ENCODE results near the gene MXRA8. TPM values are rescaled to one million over a fixed set of nuclear protein-coding genes. Genes with fewer than 3 reads are reported as not detected.

Gene MXRA8
- total RNA-seq, 2 donors from 2014 or later = 0.42 to 1.0 TPM

DNA sequence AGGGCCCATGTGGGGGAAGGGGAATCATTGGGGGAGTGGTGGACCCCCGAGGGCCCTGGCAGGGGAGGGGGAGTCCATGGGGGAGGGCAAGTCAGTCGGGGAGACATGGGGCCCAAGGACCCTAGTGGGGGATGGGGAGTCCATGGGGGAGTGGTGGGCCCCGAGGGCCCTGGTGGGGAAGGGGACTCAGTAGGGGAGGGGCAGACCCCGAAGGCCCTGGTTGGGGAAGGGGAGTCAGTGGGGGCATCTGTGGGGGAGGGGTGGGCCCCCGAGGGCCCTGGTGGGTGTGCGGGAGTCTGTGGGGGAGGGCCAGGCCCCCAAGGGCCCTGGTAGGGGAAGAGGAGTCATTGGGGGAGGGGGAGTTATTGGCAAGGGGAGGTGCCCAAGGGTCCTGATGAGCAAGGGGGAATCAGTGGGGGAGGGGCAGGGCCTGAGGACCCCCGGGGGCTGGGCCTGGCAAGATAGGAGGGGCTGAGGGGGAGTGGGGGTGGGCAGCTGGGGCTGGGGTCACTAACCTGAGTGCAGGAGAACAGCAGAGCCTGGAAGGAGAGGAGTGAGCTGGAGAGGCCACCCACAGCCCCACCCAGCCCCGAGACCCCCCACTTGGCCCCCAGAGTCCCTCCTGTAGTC, 2.1 kb downstream of the MXRA8 start:
- H3K27me3 Mint-ChIP-seq = peaks cover 11% of the 10 kb centered on the region
- no peaks in the 10 kb centered on the region for H3K9me3 ChIP-seq (ENCODE audit: control insufficient read depth, low read length, poor library complexity, severe bottlenecking)
- no peak overlapping the region for H3K27ac Mint-ChIP-seq
- H3K36me3 Mint-ChIP-seq (ENCODE audit: low read depth) = no peaks in the 10 kb centered on the region
- DNase-seq (no peak), ATAC-seq (no peak)
- no peak overlapping the region for H3K4me3 Mint-ChIP-seq
- peaks cover 21% of the 10 kb centered on the region for H3K4me1 Mint-ChIP-seq

DNA sequence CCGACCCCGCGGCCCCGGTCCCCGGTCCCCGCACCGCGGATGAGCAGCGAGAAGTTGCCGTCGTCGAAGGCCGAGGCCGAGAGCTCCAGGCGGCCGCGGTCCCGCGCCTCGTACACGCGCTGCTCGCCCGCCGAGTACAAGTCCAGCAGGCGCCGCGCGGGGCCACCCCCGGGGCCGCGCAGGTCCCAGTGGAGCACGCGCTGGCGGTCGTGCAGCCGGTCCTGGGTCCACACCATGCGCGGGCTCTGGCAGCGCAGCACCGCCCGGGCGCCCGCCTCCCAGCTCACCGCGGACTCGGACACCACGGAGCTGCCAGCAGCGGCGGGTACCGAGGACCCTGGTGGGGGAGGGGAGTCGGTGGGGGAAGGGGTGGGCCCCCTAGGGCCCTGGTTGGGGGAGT, 2.9 kb downstream of the MXRA8 start:
- H3K36me3 Mint-ChIP-seq (ENCODE audit: low read depth) = no peaks in the 10 kb centered on the region
- H3K4me1 Mint-ChIP-seq = peaks cover 21% of the 10 kb centered on the region
- no peak overlapping the region for H3K4me3 Mint-ChIP-seq
- no peak overlapping the region for H3K27ac Mint-ChIP-seq
- peak in 1 of 3 donors; percentile 5 for DNase-seq
- H3K9me3 ChIP-seq (ENCODE audit: control insufficient read depth, low read length, poor library complexity, severe bottlenecking) = no peaks in the 10 kb centered on the region
- peak; percentile 20 for ATAC-seq
- peaks cover 11% of the 10 kb centered on the region for H3K27me3 Mint-ChIP-seq

GRCh38 chr1:1354271-1355247, 3.8 kb downstream of the MXRA8 start:
- H3K4me1 Mint-ChIP-seq = peaks cover 21% of the 10 kb centered on the region
- H3K4me3 Mint-ChIP-seq = no peak overlapping the region
- DNase-seq (no peak), ATAC-seq (peak; percentile 33)
- H3K27ac Mint-ChIP-seq = no peak overlapping the region
- H3K9me3 ChIP-seq (ENCODE audit: control insufficient read depth, low read length, poor library complexity, severe bottlenecking) = no peaks in the 10 kb centered on the region
- H3K27me3 Mint-ChIP-seq = peaks cover 11% of the 10 kb centered on the region
- H3K36me3 Mint-ChIP-seq (ENCODE audit: low read depth) = no peaks in the 10 kb centered on the region

- no peak for DNase-seq
- Mint-ChIP-seq H3K4me3 (peak overlapping the region; percentile 53), H3K27ac (no peak overlapping the region), H3K36me3 (ENCODE audit: low read depth) (no peaks in the 10 kb centered on the region), H3K27me3 (peaks cover 11% of the 10 kb centered on the region), H3K4me1 (peaks cover 13% of the 10 kb centered on the region)
- H3K9me3 ChIP-seq (ENCODE audit: control insufficient read depth, low read length, poor library complexity, severe bottlenecking) = no peaks in the 10 kb centered on the region
- no peak for ATAC-seq
Measured at GRCh38 chr1:1353389-1354151, 4.8 kb downstream of the MXRA8 start.

DNA sequence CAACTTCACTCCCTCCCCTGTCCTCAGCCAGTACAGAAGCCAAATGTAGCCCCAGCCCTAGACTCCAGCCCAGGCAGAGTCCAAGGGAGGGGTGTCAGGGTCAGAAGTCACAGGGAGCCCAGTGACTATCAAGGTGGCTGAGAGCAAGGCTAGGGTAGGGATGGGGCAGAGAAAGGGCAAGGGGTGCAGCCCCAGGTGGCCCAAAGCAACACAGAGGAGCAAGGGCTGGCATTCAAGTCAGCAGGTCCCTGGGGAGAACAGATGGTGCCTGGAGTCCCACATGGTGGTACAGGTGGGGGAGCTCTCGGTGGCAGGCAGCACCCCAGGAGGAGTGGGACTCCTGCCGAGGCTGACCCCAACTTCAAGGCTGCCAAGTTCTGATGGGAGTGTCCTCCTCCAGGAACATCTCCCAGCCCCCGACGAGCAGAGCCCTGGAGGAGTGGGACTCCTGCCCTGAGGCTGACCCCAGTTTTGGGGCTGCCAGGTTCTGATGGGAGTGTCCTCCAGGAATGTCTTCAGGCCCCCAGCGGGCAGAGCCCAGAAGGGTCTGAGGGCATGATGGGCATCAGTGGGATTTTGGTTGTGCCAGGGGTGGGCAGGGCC, 5.5 kb downstream of the MXRA8 start:
- Mint-ChIP-seq H3K4me1 (peaks cover 13% of the 10 kb centered on the region), H3K27me3 (peaks cover 11% of the 10 kb centered on the region), H3K27ac (no peak overlapping the region), H3K4me3 (no peak overlapping the region), H3K36me3 (ENCODE audit: low read depth) (no peaks in the 10 kb centered on the region)
- DNase-seq (no peak), ATAC-seq (no peak)
- no peaks in the 10 kb centered on the region for H3K9me3 ChIP-seq (ENCODE audit: control insufficient read depth, low read length, poor library complexity, severe bottlenecking)

- H3K9me3 ChIP-seq (ENCODE audit: control insufficient read depth, low read length, poor library complexity, severe bottlenecking) = no peaks in the 10 kb centered on the region
- Mint-ChIP-seq H3K27me3 (peaks cover 11% of the 10 kb centered on the region), H3K36me3 (ENCODE audit: low read depth) (no peaks in the 10 kb centered on the region), H3K4me3 (peak overlapping the region; percentile 88), H3K27ac (no peak overlapping the region), H3K4me1 (peaks cover 15% of the 10 kb centered on the region)
- ATAC-seq (no peak), DNase-seq (no peak)
Measured at GRCh38 chr1:1351511-1352427, 6.6 kb downstream of the MXRA8 start.

DNA sequence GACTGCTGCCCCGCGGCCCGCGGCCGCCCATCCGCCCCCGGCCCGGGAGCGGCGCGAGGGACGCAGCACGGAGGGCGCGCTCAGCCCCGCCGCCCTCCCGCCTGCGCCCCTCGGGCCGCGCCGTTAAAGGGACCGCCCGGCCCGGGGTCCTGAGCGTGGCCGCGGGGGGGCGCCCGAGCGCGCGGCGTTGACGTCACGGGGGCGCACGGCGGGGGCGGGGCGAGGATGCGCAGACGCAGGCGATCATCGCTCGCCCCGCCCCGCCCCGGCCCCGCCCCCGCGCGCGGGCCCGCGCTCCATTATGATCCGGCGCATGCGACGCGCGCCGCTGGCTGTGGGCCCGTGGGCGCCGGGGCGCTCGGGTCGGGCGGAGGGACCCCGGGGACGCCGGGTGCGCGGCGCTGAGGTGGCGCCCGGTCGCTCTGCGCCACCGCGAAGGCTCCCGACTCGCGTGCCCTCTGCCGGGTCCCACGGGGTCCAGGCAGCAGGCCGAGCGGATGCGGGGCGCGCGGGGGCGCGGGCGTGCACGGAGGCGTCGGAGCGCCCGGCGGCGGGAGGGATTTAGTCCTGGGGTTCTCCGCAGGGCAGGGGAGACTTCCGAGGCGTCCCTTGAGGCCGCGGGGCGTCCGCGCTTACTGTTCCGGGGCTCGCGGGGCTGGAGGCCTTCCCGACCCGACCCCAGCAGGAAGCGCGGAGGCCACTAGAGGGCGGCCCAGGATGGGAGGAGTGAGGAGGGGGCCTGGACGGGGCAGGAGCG, 8.9 kb downstream of the MXRA8 start, which contains the start of gene DVL1:
DVL1 (minus strand) TSS at position 163 of the 757 bp plus-strand sequence. CDS start 353 bp downstream, outside the sequence.
- no peaks in the 10 kb centered on the region for H3K9me3 ChIP-seq (ENCODE audit: control insufficient read depth, low read length, poor library complexity, severe bottlenecking)
- Mint-ChIP-seq H3K4me1 (peaks cover 17% of the 10 kb centered on the region), H3K27me3 (peaks cover 11% of the 10 kb centered on the region), H3K4me3 (peak within 1 kb of the TSS; percentile 74), H3K36me3 (ENCODE audit: low read depth) (no peaks in the 10 kb centered on the region), H3K27ac (no peak within 1 kb of the TSS)
- DNase-seq (peak; percentile 71 to 86 (median 79)), ATAC-seq (peak; percentile 85)

- H3K4me1 Mint-ChIP-seq = peaks cover 14% of the 10 kb centered on the region
- H3K36me3 Mint-ChIP-seq (ENCODE audit: low read depth) = no peaks in the 10 kb centered on the region
- peak overlapping the region; percentile 74 for H3K4me3 Mint-ChIP-seq
- DNase-seq (no peak), ATAC-seq (peak; percentile 44)
- H3K27me3 Mint-ChIP-seq = peaks cover 11% of the 10 kb centered on the region
- H3K9me3 ChIP-seq (ENCODE audit: control insufficient read depth, low read length, poor library complexity, severe bottlenecking) = no peaks in the 10 kb centered on the region
- no peak overlapping the region for H3K27ac Mint-ChIP-seq
Measured at GRCh38 chr1:1348420-1349255, 9.7 kb downstream of the MXRA8 start.

GRCh38 chr1:1347663-1348419, 10.5 kb downstream of the MXRA8 start:
- no peaks in the 10 kb centered on the region for H3K9me3 ChIP-seq (ENCODE audit: control insufficient read depth, low read length, poor library complexity, severe bottlenecking)
- no peak for DNase-seq
- ATAC-seq = no peak
- peak overlapping the region; percentile 74 for H3K4me3 Mint-ChIP-seq
- H3K36me3 Mint-ChIP-seq (ENCODE audit: low read depth) = no peaks in the 10 kb centered on the region
- peaks cover 10% of the 10 kb centered on the region for H3K4me1 Mint-ChIP-seq
- peaks cover 8% of the 10 kb centered on the region for H3K27me3 Mint-ChIP-seq
- peak overlapping the region; percentile 9 for H3K27ac Mint-ChIP-seq

GRCh38 chr1:1347026-1347595, 11.2 kb downstream of the MXRA8 start:
- no peaks in the 10 kb centered on the region for H3K9me3 ChIP-seq (ENCODE audit: control insufficient read depth, low read length, poor library complexity, severe bottlenecking)
- Mint-ChIP-seq H3K4me1 (peaks cover 6% of the 10 kb centered on the region), H3K36me3 (ENCODE audit: low read depth) (no peaks in the 10 kb centered on the region), H3K27ac (peak overlapping the region; percentile 9), H3K4me3 (no peak overlapping the region), H3K27me3 (peaks cover under 1% of the 10 kb centered on the region)
- DNase-seq (no peak), ATAC-seq (no peak)

Measured in T-helper 17 cell (primary cell).